Activated CD4-positive, alpha-beta T cell treated with anti-CD3 and anti-CD28 coated beads for 1 hour (primary cell): ENCODE results near the gene RIC8A.

Source experiments
- DNase-seq: peaks from one replicate; pipeline ENCODE4 v3.0.0-alpha.2; 2020

Gene RIC8A

GRCh38 chr11:250740-251299 lies 43.3 kb downstream of the RIC8A start:
- peak; percentile 74 for DNase-seq

DNA sequence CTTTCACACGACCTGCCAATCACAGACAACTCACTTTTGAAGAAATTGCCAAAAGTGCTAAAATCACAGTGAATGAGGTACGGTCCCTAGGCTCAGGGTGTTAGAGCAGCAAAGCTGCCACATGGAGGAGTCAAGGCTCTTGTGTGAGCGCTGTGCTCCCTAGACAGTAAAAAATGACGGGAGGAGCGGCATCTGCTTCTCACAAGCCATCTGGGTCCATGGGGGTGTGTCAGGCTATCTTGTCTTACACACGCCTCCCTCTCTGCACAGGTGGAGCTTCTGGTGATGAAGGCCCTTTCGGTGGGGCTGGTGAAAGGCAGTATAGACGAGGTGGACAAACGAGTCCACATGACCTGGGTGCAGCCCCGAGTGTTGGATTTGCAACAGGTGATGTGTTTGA lies 44.0 kb downstream of the RIC8A start:
- no peak for DNase-seq

DNA sequence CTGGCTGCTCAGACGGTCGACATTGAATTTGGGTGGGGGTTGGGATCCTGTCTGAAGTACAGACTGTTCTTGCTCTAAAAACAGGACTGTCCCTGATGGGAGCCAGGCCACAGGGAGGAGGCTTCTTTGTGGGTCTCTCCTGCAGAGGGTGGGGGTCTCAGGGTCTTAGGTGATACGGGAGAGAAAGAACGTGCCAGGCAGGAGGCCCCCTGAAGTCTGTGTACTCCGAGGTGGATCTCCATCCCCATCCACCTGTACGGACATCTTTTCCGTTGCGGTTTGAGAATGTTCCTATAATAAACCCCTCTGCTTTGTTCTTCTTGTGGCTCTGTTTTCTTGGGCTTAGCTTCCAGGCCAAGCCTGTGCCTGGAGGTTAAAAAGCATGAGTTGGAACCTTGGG lies 45.2 kb downstream of the RIC8A start:
- DNase-seq, result no peak

DNA sequence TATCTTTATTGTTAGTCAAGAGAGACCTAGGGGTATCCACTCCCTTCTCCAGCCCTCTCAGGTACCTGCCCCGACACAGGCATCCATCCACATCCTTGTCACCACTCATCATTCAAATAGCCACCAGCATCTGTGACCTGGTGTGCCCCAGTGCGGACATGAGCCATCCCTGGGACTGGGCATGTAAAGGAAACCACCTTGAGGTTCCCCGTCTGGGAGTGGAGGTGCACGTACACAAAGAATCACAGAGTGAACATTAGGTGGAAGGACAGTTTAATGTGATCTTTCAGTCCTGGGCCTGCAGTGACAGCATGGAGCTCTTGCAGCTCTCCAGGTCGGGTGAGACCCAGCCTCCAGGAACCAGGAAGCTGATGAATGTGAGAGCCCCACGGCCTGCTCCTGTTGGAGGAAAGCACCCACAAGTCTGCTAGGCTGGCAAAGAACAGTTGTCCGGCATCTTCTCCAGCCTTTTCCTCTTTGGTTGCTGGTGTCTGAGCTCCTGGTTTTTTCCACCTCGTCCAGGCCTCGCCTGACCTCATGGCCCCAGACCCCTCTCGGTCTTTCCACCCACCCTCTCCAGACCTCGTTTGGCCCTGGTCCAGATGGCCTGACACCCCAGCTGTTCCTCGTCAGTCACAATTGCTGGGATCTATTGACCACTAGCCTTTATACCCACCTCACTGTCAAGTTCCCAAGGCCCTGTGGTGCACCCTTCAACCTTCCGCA lies 45.8 kb downstream of the RIC8A start:
- no peak for DNase-seq

DNA sequence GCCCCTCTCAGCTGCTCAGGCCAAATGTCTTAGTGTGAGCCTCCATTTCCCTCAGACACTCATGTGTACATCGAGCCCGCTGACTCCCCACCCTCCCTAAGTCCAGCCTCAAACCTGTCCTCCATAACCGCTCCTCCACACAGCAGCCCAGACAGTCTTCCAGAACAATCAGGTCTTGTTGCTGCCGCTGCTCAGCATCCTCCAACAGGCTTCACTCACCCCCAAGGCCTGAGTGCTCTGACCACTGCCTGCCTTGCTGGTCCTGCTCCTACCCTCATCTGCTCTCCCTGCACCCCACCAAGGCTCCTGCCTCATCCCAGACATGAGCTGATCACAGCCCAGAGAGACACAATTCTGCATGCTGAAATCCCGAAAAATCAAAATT lies 46.4 kb downstream of the RIC8A start:
- DNase-seq, result no peak

- DNase-seq, result no peak
Observed at GRCh38 chr11:255176-255575, 47.7 kb downstream of the RIC8A start.

GRCh38 chr11:255816-256215 lies 48.3 kb downstream of the RIC8A start:
- no peak for DNase-seq

GRCh38 chr11:256952-257737 lies 49.6 kb downstream of the RIC8A start:
- no peak for DNase-seq

- DNase-seq, result no peak
Observed at GRCh38 chr11:257766-258493, 50.4 kb downstream of the RIC8A start.

- no peak for DNase-seq
Observed at GRCh38 chr11:259413-259812, 51.9 kb downstream of the RIC8A start.

GRCh38 chr11:261624-262023 lies 54.1 kb downstream of the RIC8A start:
- no peak for DNase-seq
